ENCODE measurements around the gene C1orf52.

Gene C1orf52

GRCh38 chr1:85223334-85223733 lies 36.1 kb downstream of the C1orf52 start:
- TF ChIP-seq, protein P1, sequence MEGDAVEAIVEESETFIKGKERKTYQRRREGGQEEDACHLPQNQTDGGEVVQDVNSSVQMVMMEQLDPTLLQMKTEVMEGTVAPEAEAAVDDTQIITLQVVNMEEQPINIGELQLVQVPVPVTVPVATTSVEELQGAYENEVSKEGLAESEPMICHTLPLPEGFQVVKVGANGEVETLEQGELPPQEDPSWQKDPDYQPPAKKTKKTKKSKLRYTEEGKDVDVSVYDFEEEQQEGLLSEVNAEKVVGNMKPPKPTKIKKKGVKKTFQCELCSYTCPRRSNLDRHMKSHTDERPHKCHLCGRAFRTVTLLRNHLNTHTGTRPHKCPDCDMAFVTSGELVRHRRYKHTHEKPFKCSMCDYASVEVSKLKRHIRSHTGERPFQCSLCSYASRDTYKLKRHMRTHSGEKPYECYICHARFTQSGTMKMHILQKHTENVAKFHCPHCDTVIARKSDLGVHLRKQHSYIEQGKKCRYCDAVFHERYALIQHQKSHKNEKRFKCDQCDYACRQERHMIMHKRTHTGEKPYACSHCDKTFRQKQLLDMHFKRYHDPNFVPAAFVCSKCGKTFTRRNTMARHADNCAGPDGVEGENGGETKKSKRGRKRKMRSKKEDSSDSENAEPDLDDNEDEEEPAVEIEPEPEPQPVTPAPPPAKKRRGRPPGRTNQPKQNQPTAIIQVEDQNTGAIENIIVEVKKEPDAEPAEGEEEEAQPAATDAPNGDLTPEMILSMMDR (IDR thresholded peaks at IDR 0.05; ENCODE audit: low read depth, low read length, missing control alignments) = no peak
- DNase-seq (ENCODE audit: low read depth) = no peak
- H3K4me3 ChIP-seq (ENCODE audit: low read depth, low read length) = no peak overlapping the region

GRCh38 chr1:85220756-85221201 lies 38.7 kb downstream of the C1orf52 start:
- DNase-seq (ENCODE audit: low read depth) = no peak
- TF ChIP-seq, protein P1 (IDR thresholded peaks at IDR 0.05; ENCODE audit: low read depth, low read length, missing control alignments) = no peak
- H3K4me3 ChIP-seq (ENCODE audit: low read depth, low read length) = no peak overlapping the region

GRCh38 chr1:85219853-85220610 lies 39.4 kb downstream of the C1orf52 start:
- DNase-seq (ENCODE audit: low read depth) = no peak
- TF ChIP-seq, protein P1 (IDR thresholded peaks at IDR 0.05; ENCODE audit: low read depth, low read length, missing control alignments) = no peak
- H3K4me3 ChIP-seq (ENCODE audit: low read depth, low read length) = no peak overlapping the region

GRCh38 chr1:85216697-85217096 lies 42.8 kb downstream of the C1orf52 start:
- H3K4me3 ChIP-seq (ENCODE audit: low read depth, low read length) = no peak overlapping the region
- DNase-seq (ENCODE audit: low read depth) = no peak
- TF ChIP-seq, protein P1 (IDR thresholded peaks at IDR 0.05; ENCODE audit: low read depth, low read length, missing control alignments) = no peak

- no peak overlapping the region for H3K4me3 ChIP-seq (ENCODE audit: low read depth, low read length)
- no peak for DNase-seq (ENCODE audit: low read depth)
- TF ChIP-seq, protein P1 (IDR thresholded peaks at IDR 0.05; ENCODE audit: low read depth, low read length, missing control alignments) = no peak
These were observed 44.8 kb downstream of the C1orf52 start for GRCh38 chr1:85214654-85215053.

- TF ChIP-seq, protein P1 (IDR thresholded peaks at IDR 0.05; ENCODE audit: low read depth, low read length, missing control alignments) = no peak
- DNase-seq (ENCODE audit: low read depth) = no peak
- no peak overlapping the region for H3K4me3 ChIP-seq (ENCODE audit: low read depth, low read length)
These were observed 51.0 kb downstream of the C1orf52 start for GRCh38 chr1:85208488-85208887.
